SK-N-SH treated with all-trans-retinoic acid at 6 μM for 48 hours (cell line): ENCODE data around the gene COL25A1.

ENCODE experiments used
- GLIS3 ChIP-seq: fragments of 250-450 bp; sonication (Bioruptor Pico); IDR thresholded peaks from 2 replicates; pipeline ENCODE4 v1.5.0; 2020; ENCODE audit warnings: mild to moderate bottlenecking, moderate library complexity
- OSR1 ChIP-seq: fragments of 250-450 bp; sonication (Bioruptor Pico); IDR thresholded peaks from 2 replicates; pipeline ENCODE4 v1.8.0; 2022; ENCODE audit warnings: moderate library complexity, mild to moderate bottlenecking, inconsistent platforms
- PPARA ChIP-seq: fragments of 250-450 bp; sonication (Bioruptor Pico); IDR thresholded peaks from 2 replicates; pipeline ENCODE4 v1.5.0; 2020; ENCODE audit warnings: mild to moderate bottlenecking, borderline replicate concordance
- ZC3H10 ChIP-seq: fragments of 250-450 bp; sonication (Bioruptor Pico); IDR thresholded peaks from 2 replicates; pipeline ENCODE4 v1.5.1; 2021; ENCODE audit warnings: mild to moderate bottlenecking, moderate library complexity
- TF ChIP-seq, protein P1 (sequence below): fragments of 250-450 bp; sonication (Bioruptor Pico); IDR thresholded peaks from 2 replicates; pipeline ENCODE4 v1.5.1; 2020; ENCODE audit warnings: low read depth, mild to moderate bottlenecking, moderate library complexity

DNA sequence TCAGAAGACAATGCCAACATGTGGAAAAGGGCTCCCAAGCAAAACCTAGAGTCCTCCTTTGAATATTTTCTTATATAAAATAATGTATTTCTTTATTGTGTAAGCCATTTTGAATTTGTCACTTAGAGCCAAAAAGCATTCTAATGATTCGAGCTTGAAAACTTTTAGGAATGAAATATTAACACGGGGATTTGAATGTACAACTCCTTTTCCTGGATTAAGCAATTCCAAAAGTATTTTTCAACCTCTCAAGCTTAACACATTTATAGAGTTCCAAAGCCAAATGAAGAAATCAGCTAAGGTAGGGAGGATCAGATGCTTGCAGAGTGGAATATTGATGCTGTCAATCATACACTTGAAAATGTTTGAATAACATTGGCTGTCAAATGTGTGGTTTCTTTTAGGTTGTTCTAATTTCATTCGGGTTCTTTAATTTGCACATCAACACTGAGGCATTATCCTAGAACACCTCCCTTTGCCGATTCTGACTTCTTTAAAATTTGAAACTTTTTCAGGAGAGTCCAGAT, 472.4 kb downstream of the COL25A1 start:
- no peak for TF ChIP-seq OSR1 (CRISPR knock-in tag)
- no peak for TF ChIP-seq GLIS3 (CRISPR knock-in tag)
- TF ChIP-seq PPARA (CRISPR knock-in tag) = no peak
- TF ChIP-seq, protein P1, sequence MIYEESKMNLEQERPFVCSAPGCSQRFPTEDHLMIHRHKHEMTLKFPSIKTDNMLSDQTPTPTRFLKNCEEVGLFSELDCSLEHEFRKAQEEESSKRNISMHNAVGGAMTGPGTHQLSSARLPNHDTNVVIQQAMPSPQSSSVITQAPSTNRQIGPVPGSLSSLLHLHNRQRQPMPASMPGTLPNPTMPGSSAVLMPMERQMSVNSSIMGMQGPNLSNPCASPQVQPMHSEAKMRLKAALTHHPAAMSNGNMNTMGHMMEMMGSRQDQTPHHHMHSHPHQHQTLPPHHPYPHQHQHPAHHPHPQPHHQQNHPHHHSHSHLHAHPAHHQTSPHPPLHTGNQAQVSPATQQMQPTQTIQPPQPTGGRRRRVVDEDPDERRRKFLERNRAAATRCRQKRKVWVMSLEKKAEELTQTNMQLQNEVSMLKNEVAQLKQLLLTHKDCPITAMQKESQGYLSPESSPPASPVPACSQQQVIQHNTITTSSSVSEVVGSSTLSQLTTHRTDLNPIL (CRISPR knock-in tag) = no peak
- TF ChIP-seq ZC3H10 (CRISPR knock-in tag) = no peak
